Keratinocyte (primary cell): Measurements from ENCODE around the gene C11orf52. TPM values are rescaled to one million over a fixed set of nuclear protein-coding genes. Genes with fewer than 3 reads are reported as not detected.

ENCODE experiments used
- DNase-seq: peaks from one replicate; pipeline ENCODE4 v3.0.0-alpha.2; 2011; ENCODE audit warnings: low read depth, missing footprints, low spot score
- FAIRE-seq: peaks from 2 replicates; lab custom pipeline; 2011; peaks lifted over from hg19 to GRCh38; lab: Jason Lieb, UNC
- H2AFZ ChIP-seq: 2 replicates; pipeline ENCODE4 v1.6.0; 2012; ENCODE audit warnings: low read length, control low read depth, inconsistent platforms; ENCODE audit not compliant: control insufficient read depth
- H3K27ac ChIP-seq: 2 replicates; pipeline ENCODE4 v1.5.1; 2011; ENCODE audit warnings: low read length; ENCODE audit not compliant: control insufficient read depth, insufficient read depth
- H3K27me3 ChIP-seq: 3 replicates; pipeline ENCODE4 v1.6.0; 2011; ENCODE audit warnings: low read length; ENCODE audit not compliant: control insufficient read depth, insufficient read depth; ENCODE audit errors: extremely low read depth
- H3K36me3 ChIP-seq, 2 experiments: 2 replicates in 1 of 2; 3 replicates in 1 of 2; pipeline ENCODE4 v1.5.1; 2011; ENCODE audit warnings: low read length in 2 of 2, mild to moderate bottlenecking in 1 of 2; ENCODE audit not compliant: control insufficient read depth in 2 of 2, insufficient read depth in 2 of 2; ENCODE audit errors: extremely low read depth in 1 of 2
- H3K4me1 ChIP-seq: 3 replicates; pipeline ENCODE4 v1.5.1; 2011; ENCODE audit warnings: low read length; ENCODE audit not compliant: control insufficient read depth, insufficient read depth; ENCODE audit errors: extremely low read depth
- H3K4me2 ChIP-seq: 3 replicates; pipeline ENCODE4 v1.6.0; 2011; ENCODE audit warnings: low read depth, low read length; ENCODE audit not compliant: control insufficient read depth, insufficient read depth; ENCODE audit errors: extremely low read depth
- H3K4me3 ChIP-seq, 3 experiments: fragments of 200-600 bp in 1 of 3; sonication (generic) in 1 of 3; 2 replicates in 2 of 3; 3 replicates in 1 of 3; pipeline ENCODE4 v1.5.1; 2011 to 2016; ENCODE audit warnings: low read length in 3 of 3, mild to moderate bottlenecking in 3 of 3, control low read depth in 2 of 3, inconsistent platforms in 1 of 3, low read depth in 1 of 3, mixed read lengths in 1 of 3, mixed run types in 1 of 3, moderate library complexity in 1 of 3; ENCODE audit not compliant: control insufficient read depth in 2 of 3, insufficient read depth in 2 of 3; ENCODE audit errors: extremely low read depth in 1 of 3
- H3K79me2 ChIP-seq: 2 replicates; pipeline ENCODE4 v1.6.0; 2012; ENCODE audit warnings: low read length; ENCODE audit not compliant: control insufficient read depth, insufficient read depth
- H3K9ac ChIP-seq: 3 replicates; pipeline ENCODE4 v1.6.0; 2011; ENCODE audit warnings: low read length; ENCODE audit not compliant: control insufficient read depth, insufficient read depth; ENCODE audit errors: extremely low read depth
- H3K9me1 ChIP-seq: 3 replicates; pipeline ENCODE4 v1.6.0; 2011; ENCODE audit warnings: low read length; ENCODE audit not compliant: control insufficient read depth, insufficient read depth; ENCODE audit errors: extremely low read depth
- H3K9me3 ChIP-seq: 2 replicates; pipeline ENCODE4 v1.5.1; 2012; ENCODE audit warnings: low read depth, low read length; ENCODE audit not compliant: control insufficient read depth
- H4K20me1 ChIP-seq: 3 replicates; pipeline ENCODE4 v1.6.0; 2011; ENCODE audit warnings: low read length; ENCODE audit not compliant: control insufficient read depth, insufficient read depth; ENCODE audit errors: extremely low read depth
- CTCF ChIP-seq, 3 experiments: IDR thresholded peaks in 1 of 3; conservative IDR thresholded peaks in 1 of 3; optimal IDR thresholded peaks in 1 of 3; 2 replicates in 2 of 3; 3 replicates in 1 of 3; pipeline versions ENCODE3 to v1.5.1; 2011; ENCODE audit warnings: low read length in 3 of 3, mild to moderate bottlenecking in 3 of 3, moderate library complexity in 2 of 3, control low read depth in 1 of 3, inconsistent platforms in 1 of 3; ENCODE audit not compliant: insufficient read depth in 2 of 3; ENCODE audit errors: extremely low read depth in 1 of 3
- EZH2 ChIP-seq: IDR thresholded peaks from one replicate; pipeline ENCODE4 v1.6.1; 2012; ENCODE audit warnings: inconsistent platforms, mild to moderate bottlenecking, low read length, moderate library complexity
- dilution Hi-C: fragments of 300-500 bp; cut with MboI; formaldehyde crosslinking; loops from one replicate; pipeline ENCODE4 v1.7.0; 2020; ENCODE audit warnings: low sequenced_read_pairs; ENCODE audit not compliant: extremely low pct_ligation_motif_present
- polyA plus RNA-seq, 5 experiments: library from polyadenylated mRNA; depleted of rRNA in 3 of 5; stranded (reverse) in 3 of 5; stranded (forward) in 1 of 5; unstranded in 1 of 5; fragments of >200 nt; gene quantifications; 1 replicate in 1 of 5; 2 replicates in 3 of 5; 3 replicates in 1 of 5; pipeline versions ENCODE4 v1.2.1 to v1.2.3, GENCODE V29; 2011 to 2012; ENCODE audit warnings: missing spikeins in 2 of 5, low read depth in 1 of 5, low replicate concordance in 1 of 5

C11orf52 gene
- polyA plus RNA-seq, 1 donor (not counting 4 experiments of a cell fraction or from before 2014, with no cell fraction given) = 3.5 TPM

DNA sequence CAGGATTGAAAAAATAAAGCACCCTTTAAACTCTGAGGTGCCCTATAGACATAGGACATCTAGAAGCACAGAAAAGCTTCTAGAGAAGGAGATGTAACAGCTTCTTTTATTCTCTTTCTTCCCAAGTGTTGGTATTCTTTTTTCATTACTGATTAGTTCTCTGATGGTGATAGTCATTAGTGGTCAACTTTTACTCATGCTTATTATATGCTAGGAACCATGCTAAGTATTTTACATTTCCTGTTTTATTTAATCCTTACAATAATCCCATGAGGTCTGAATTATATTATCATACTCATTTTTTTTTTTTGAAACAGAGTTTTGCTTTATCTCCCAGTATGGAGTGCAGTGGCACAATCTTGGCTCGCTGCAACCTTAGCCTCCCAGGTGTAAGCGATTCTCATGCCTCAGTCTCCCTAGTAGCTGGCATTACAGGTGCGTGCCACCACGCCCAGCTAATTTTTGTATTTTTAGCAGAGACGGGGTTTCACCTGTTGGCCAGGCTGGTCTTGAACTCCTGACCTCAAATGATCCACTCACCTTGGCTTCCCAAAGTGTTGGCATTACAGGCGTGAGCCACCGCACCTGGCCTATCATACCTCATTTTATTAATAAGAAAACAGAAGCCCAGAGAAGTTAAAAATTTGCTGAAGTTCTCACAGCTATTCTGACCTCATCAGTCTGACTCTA, 3.0 kb downstream of the C11orf52 start:
- FAIRE-seq = no peak
- no peak overlapping the region for H3K4me3 ChIP-seq

GRCh38 chr11:111922803-111923202, 4.1 kb downstream of the C11orf52 start:
- Histone ChIP-seq H2AFZ (no peak overlapping the region), H3K4me3 (no peak overlapping the region), H3K4me2 (peak overlapping the region; percentile 10), H3K4me1 (peaks cover 26% of the 10 kb centered on the region), H4K20me1 (no peaks in the 10 kb centered on the region), H3K79me2 (no peaks in the 10 kb centered on the region), H3K9me1 (no peaks in the 10 kb centered on the region), H3K9ac (no peak overlapping the region), H3K36me3 (no peaks in the 10 kb centered on the region), H3K27ac (no peak overlapping the region), H3K9me3 (no peaks in the 10 kb centered on the region), H3K27me3 (no peaks in the 10 kb centered on the region)
- DNase-seq = no peak
- no peak for TF ChIP-seq EZH2
- no peak for TF ChIP-seq CTCF (optimal IDR thresholded peaks at IDR 0.05 in 1 of 3, IDR thresholded peaks at IDR 0.05 in 1 of 3, conservative IDR thresholded peaks at IDR 0.05 in 1 of 3; ENCODE audit: extremely low read depth in 1 of 3, insufficient read depth in 2 of 3, low read length in 3 of 3)
- dilution Hi-C loops = no loop called here
- no peak for FAIRE-seq

More for the DNA sequence above, 3.0 kb downstream of the C11orf52 start:
- dilution Hi-C loops = no loop called here
- no peak for TF ChIP-seq EZH2
- TF ChIP-seq CTCF (optimal IDR thresholded peaks at IDR 0.05 in 1 of 3, IDR thresholded peaks at IDR 0.05 in 1 of 3, conservative IDR thresholded peaks at IDR 0.05 in 1 of 3; ENCODE audit: extremely low read depth in 1 of 3, insufficient read depth in 2 of 3, low read length in 3 of 3) = no peak
- DNase-seq = no peak
- no peaks in the 10 kb centered on the region for H4K20me1 ChIP-seq
- no peak overlapping the region for H3K27ac ChIP-seq
- H3K9me3 ChIP-seq = no peaks in the 10 kb centered on the region
- no peaks in the 10 kb centered on the region for H3K9me1 ChIP-seq
- H2AFZ ChIP-seq = no peak overlapping the region
- peaks cover 21% of the 10 kb centered on the region for H3K4me1 ChIP-seq
- H3K79me2 ChIP-seq = no peaks in the 10 kb centered on the region
- no peaks in the 10 kb centered on the region for H3K27me3 ChIP-seq
- no peak overlapping the region for H3K4me2 ChIP-seq
- H3K9ac ChIP-seq = no peak overlapping the region
- H3K36me3 ChIP-seq = no peaks in the 10 kb centered on the region
